Caco-2 (cell line): ENCODE results near the gene TNFRSF8. TPM values are rescaled to one million over a fixed set of nuclear protein-coding genes. Genes with fewer than 3 reads are reported as not detected.

ENCODE experiments used
- BruUV-seq: library from RNA; stranded (reverse); fragments of 400-500 nt; replicated peaks from 2 replicates; lab custom pipeline; 2021; lab: Mats Ljungman, UMichigan
- CTCF ChIA-PET: fragments of 300-600 bp; sonication (Branson Sonifier 250); formaldehyde crosslinking; loops from one replicate; lab custom pipeline; 2022; ENCODE audit warnings: antibody characterized with exemption; lab: Charles Lee
- POLR2A ChIA-PET: fragments of 300-600 bp; sonication (Branson Sonifier 250); formaldehyde crosslinking; loops from one replicate; lab custom pipeline; 2022; ENCODE audit warnings: antibody characterized with exemption; lab: Charles Lee
- DNase-seq, 2 experiments: peaks; one replicate each; pipeline versions ENCODE4 v3.0.0 to v3.0.0-alpha.2; 2020 to 2022
- H3K27me3 ChIP-seq: replicated peaks from 2 replicates; pipeline ENCODE4 v1.6.0; 2011; ENCODE audit warnings: low read length; ENCODE audit not compliant: control insufficient read depth, insufficient read depth
- H3K36me3 ChIP-seq: 2 replicates; pipeline ENCODE4 v1.5.1; 2011; ENCODE audit warnings: low read length; ENCODE audit not compliant: control insufficient read depth, insufficient read depth
- H3K4me1 ChIP-seq: fragments of 250-450 bp; sonication (Bioruptor Pico); 2 replicates; pipeline ENCODE4 v1.5.1; 2020; ENCODE audit warnings: mild to moderate bottlenecking
- H3K4me3 ChIP-seq: 2 replicates; pipeline ENCODE4 v1.5.1; 2011; ENCODE audit warnings: low read depth, mild to moderate bottlenecking, control low read depth, low read length
- H3K9me3 ChIP-seq: fragments of 250-450 bp; sonication (Bioruptor Pico); 2 replicates; pipeline ENCODE4 v1.5.1; 2020; ENCODE audit warnings: mild to moderate bottlenecking, moderate library complexity
- H3K27ac Mint-ChIP-seq: one replicate; pipeline ENCODE4 v1.8.0; 2022; ENCODE audit warnings: mixed read lengths; ENCODE audit not compliant: unreplicated experiment
- H3K27me3 Mint-ChIP-seq: one replicate; pipeline ENCODE4 v1.8.0; 2022; ENCODE audit warnings: mixed read lengths; ENCODE audit not compliant: insufficient read depth, unreplicated experiment
- H3K36me3 Mint-ChIP-seq: one replicate; pipeline ENCODE4 v1.8.0; 2022; ENCODE audit warnings: mild to moderate bottlenecking, mixed read lengths; ENCODE audit not compliant: insufficient read depth, unreplicated experiment
- H3K4me1 Mint-ChIP-seq: one replicate; pipeline ENCODE4 v1.8.0; 2022; ENCODE audit warnings: low read depth, mixed read lengths; ENCODE audit not compliant: unreplicated experiment
- H3K4me3 Mint-ChIP-seq: one replicate; pipeline ENCODE4 v1.8.0; 2022; ENCODE audit warnings: mild to moderate bottlenecking, moderate library complexity, mixed read lengths; ENCODE audit not compliant: unreplicated experiment
- H3K9me3 Mint-ChIP-seq: one replicate; pipeline ENCODE4 v1.8.0; 2022; ENCODE audit warnings: mixed read lengths; ENCODE audit not compliant: unreplicated experiment
- intact Hi-C: fragments of 100-400 bp; cut with micrococcal nuclease; formaldehyde crosslinking; loops from one replicate; pipeline ENCODE4 v1.10.0; 2022; ENCODE audit not compliant: unreplicated experiment
- total RNA-seq: library from RNA; stranded (reverse); gene quantifications from 2 replicates; pipeline ENCODE4 v1.2.3, GENCODE V29; 2022
- TF ChIP-seq, protein P1 (sequence below), 2 experiments: fragments of 200-600 bp in 1 of 2; IDR thresholded peaks; 1 replicate in 1 of 2; 2 replicates in 1 of 2; pipeline versions ENCODE4 v1.5.1 to v1.8.0; 2011 to 2022; ENCODE audit warnings: antibody characterized with exemption in 1 of 2, control low read depth in 1 of 2, inconsistent platforms in 1 of 2, low read depth in 1 of 2, low read length in 1 of 2, mild to moderate bottlenecking in 1 of 2, moderate library complexity in 1 of 2; ENCODE audit not compliant: insufficient read depth in 1 of 2, severe bottlenecking in 1 of 2, unreplicated experiment in 1 of 2

Gene TNFRSF8
- total RNA-seq, 1 experiment from 2014 or later = not detected

DNA sequence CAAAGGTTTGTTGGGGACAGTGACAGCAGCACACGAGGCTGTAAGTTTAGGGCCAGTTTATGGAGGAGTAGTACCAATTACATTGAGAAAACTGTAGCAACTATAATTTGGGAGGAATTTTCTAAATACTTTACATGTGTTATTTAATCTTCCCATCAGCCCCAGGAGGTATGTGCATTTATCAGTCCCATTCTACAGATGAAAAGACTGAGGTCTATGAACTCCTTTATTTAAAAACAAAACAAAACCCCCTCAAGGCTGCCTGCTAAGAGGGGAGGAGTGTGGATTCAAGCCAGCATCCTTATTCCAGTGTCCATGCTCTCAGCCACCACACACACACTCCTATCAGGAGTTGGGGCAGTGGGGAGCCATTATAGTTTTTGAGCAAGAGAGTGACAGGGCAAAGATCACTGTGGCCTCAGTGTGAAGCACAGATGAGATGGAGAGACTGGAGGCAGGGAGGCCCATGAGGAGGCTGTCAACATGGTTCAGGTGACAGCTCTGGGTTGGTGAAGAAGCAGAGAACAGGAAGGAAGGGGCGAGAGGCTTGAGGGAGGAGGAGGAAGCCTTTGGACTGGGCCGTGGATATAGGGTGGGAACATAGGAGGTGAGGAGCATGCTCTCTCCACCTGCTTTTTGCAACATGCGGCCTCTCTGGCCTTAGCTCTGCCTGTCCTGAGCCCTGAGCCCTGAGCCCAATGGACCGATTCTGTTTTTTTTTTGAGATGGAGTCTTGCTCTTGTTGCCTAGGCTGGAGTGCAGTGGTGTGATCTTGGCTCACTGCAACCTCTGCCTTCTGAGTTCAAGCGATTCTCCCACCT is 113.4 kb downstream of the TNFRSF8 start:
- H3K4me3 ChIP-seq = no peak overlapping the region
- DNase-seq = no peak
- no peak overlapping the region for H3K27ac Mint-ChIP-seq
- TF ChIP-seq, protein P1, sequence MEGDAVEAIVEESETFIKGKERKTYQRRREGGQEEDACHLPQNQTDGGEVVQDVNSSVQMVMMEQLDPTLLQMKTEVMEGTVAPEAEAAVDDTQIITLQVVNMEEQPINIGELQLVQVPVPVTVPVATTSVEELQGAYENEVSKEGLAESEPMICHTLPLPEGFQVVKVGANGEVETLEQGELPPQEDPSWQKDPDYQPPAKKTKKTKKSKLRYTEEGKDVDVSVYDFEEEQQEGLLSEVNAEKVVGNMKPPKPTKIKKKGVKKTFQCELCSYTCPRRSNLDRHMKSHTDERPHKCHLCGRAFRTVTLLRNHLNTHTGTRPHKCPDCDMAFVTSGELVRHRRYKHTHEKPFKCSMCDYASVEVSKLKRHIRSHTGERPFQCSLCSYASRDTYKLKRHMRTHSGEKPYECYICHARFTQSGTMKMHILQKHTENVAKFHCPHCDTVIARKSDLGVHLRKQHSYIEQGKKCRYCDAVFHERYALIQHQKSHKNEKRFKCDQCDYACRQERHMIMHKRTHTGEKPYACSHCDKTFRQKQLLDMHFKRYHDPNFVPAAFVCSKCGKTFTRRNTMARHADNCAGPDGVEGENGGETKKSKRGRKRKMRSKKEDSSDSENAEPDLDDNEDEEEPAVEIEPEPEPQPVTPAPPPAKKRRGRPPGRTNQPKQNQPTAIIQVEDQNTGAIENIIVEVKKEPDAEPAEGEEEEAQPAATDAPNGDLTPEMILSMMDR (IDR thresholded peaks at IDR 0.05; ENCODE audit: insufficient read depth in 1 of 2, low read depth in 1 of 2, low read length in 1 of 2, severe bottlenecking in 1 of 2, unreplicated experiment in 1 of 2) = no peak
- H3K36me3 ChIP-seq = no peaks in the 10 kb centered on the region
- H3K27me3 ChIP-seq = no peaks in the 10 kb centered on the region
- H3K4me1 Mint-ChIP-seq = no peaks in the 10 kb centered on the region
- H3K9me3 Mint-ChIP-seq = no peaks in the 10 kb centered on the region
- no peaks in the 10 kb centered on the region for H3K4me1 ChIP-seq
- no peak overlapping the region for H3K4me3 Mint-ChIP-seq
- intact Hi-C loops = no loop called here
- ChIA-PET POLR2A (no interaction called here), CTCF (interaction anchor here (0.6 kb wide), 2 partner anchors 16 to 64 kb away, joined by 7 to 9 read pairs; no protein-coding TSS in a partner anchor)
- H3K27me3 Mint-ChIP-seq = no peaks in the 10 kb centered on the region
- BruUV-seq = no TSS peak
- H3K36me3 Mint-ChIP-seq = no peaks in the 10 kb centered on the region
- no peaks in the 10 kb centered on the region for H3K9me3 ChIP-seq

DNA sequence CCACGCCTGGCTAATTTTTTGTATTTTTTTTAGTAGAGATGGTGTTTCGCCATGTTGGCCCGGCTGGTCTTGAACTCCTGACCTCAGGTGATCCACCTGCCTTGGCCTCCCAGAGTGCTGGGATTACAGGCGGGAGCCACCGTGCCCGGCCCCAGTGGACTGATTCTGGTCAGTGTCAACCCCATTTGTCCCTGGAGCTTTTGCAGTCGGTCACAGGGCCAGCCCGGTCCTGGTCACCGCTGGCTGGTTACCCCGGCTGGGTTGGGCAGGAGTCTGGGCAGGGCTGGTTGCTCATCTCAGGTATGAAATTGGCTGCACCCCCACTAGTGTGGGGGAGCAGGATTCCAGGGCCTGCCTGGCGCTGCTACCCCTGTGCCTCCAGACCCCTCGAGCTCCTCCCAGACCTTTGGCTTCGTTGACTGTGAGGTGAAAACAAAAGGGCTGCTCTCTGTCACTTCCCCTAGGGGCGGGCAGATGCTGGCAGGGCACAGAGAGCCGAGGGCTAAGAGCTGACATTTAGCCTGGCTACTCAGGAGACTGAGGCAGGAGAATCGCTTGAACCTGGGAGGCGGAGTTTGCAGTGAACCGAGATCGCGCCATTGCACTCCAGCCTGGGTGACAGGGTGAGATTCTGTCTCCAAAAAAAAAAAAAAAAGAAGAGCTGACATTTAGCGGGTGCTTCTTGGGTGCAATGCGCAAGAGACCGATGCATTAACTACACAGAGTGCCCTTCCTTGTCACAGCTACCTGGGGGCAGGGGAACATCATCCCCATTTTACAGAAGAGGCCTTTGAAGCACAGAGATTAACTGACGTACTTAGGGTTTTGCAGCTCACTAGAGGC is 114.3 kb downstream of the TNFRSF8 start:
- Mint-ChIP-seq H3K4me1 (no peaks in the 10 kb centered on the region), H3K9me3 (no peaks in the 10 kb centered on the region), H3K36me3 (no peaks in the 10 kb centered on the region), H3K27ac (no peak overlapping the region), H3K27me3 (no peaks in the 10 kb centered on the region), H3K4me3 (no peak overlapping the region)
- Histone ChIP-seq H3K36me3 (no peaks in the 10 kb centered on the region), H3K9me3 (no peaks in the 10 kb centered on the region), H3K4me3 (no peak overlapping the region), H3K27me3 (no peaks in the 10 kb centered on the region), H3K4me1 (no peaks in the 10 kb centered on the region)
- intact Hi-C loops = no loop called here
- BruUV-seq = no TSS peak
- no peak for DNase-seq
- ChIA-PET POLR2A (no interaction called here), CTCF (interaction anchor here (0.6 to 0.7 kb wide), 3 partner anchors 10 to 63 kb away, joined by 3 to 9 read pairs (median 7); no protein-coding TSS in a partner anchor)
- TF ChIP-seq, protein P1 (IDR thresholded peaks at IDR 0.05; ENCODE audit: insufficient read depth in 1 of 2, low read depth in 1 of 2, low read length in 1 of 2, severe bottlenecking in 1 of 2, unreplicated experiment in 1 of 2) = no peak

DNA sequence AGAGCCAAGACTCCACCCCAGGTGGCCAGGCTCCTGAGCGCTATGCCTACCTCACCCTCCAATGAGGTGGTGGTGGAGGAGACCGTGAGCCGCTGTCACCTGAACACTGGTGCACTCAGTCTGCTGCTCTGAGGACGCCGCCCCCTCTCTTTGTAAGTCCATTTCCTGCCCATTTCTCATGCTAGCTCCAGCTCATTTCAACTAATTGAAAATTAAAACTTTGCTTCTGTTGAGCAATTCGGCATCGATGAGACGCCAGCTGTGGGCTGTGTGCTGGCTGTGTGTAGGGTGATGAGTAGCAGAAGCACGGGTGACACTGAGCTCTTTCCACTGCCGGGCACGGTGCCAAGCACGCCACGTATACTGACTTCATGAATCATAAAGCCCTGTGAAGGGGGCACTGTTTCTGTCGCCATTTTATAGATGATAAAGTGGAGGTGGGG is 114.9 kb downstream of the TNFRSF8 start:
- intact Hi-C loops = no loop called here
- Histone ChIP-seq H3K4me3 (no peak overlapping the region), H3K9me3 (no peaks in the 10 kb centered on the region), H3K27me3 (no peaks in the 10 kb centered on the region), H3K36me3 (no peaks in the 10 kb centered on the region), H3K4me1 (no peaks in the 10 kb centered on the region)
- H3K27ac Mint-ChIP-seq = no peak overlapping the region
- no peaks in the 10 kb centered on the region for H3K36me3 Mint-ChIP-seq
- DNase-seq = no peak
- BruUV-seq = no TSS peak
- no peaks in the 10 kb centered on the region for H3K27me3 Mint-ChIP-seq
- no peaks in the 10 kb centered on the region for H3K9me3 Mint-ChIP-seq
- no peaks in the 10 kb centered on the region for H3K4me1 Mint-ChIP-seq
- POLR2A ChIA-PET = no interaction called here
- TF ChIP-seq, protein P1 (IDR thresholded peaks at IDR 0.05; ENCODE audit: insufficient read depth in 1 of 2, low read depth in 1 of 2, low read length in 1 of 2, severe bottlenecking in 1 of 2, unreplicated experiment in 1 of 2) = no peak
- no peak overlapping the region for H3K4me3 Mint-ChIP-seq
- CTCF ChIA-PET = interaction anchor here (0.7 kb wide), 1 partner anchor 9 kb away, joined by 3 read pairs; no protein-coding TSS in a partner anchor
